HepG2 (cell line): ENCODE results near the gene GHR. TPM values are rescaled to one million over a fixed set of nuclear protein-coding genes. Genes with fewer than 3 reads are reported as not detected.
A peak's percentile ranks its signal among the peaks of the same experiment; 100 is the strongest.

Source experiments
- ATAC-seq: fragments of 200-7000 bp; cut with Tn5 transposase; 3 replicates; pipeline ENCODE4 v1.9.1; 2020; ENCODE audit warnings: mild to moderate bottlenecking, moderate library complexity
- BruUV-seq: library from RNA; stranded (reverse); fragments of 400-500 nt; replicated peaks from 2 replicates; lab custom pipeline; 2021; lab: Mats Ljungman, UMichigan
- CTCF ChIA-PET: fragments of 300-600 bp; formaldehyde crosslinking; extraction: SDS; loops from one replicate; lab custom pipeline; 2021; ENCODE audit warnings: low total read pairs, inconsistent platforms, low intra/inter-chr PET ratio; lab: Yijun Ruan, JAX
- POLR2A ChIA-PET: fragments of 350-600 bp; sonication (Branson Sonifier 250); formaldehyde crosslinking; loops from one replicate; lab custom pipeline; 2020; ENCODE audit warnings: antibody characterized with exemption, inconsistent platforms; lab: Yijun Ruan, JAX
- DNase-seq: peaks from one replicate; pipeline ENCODE4 v3.0.0-alpha.2; 2015; ENCODE audit warnings: low spot score
- FAIRE-seq: peaks from 3 replicates; lab custom pipeline; 2011; peaks lifted over from hg19 to GRCh38; lab: Jason Lieb, UNC
- H2AFZ ChIP-seq: one replicate; pipeline ENCODE4 v1.6.1; 2011; ENCODE audit warnings: low read length, inconsistent platforms
- H3K27ac ChIP-seq: fragments of 300-600 bp; 3 replicates; pipeline ENCODE4 v1.8.0; 2011; ENCODE audit warnings: mixed run types, mild to moderate bottlenecking, mixed read lengths, low read length, inconsistent platforms; ENCODE audit not compliant: insufficient read depth; ENCODE audit errors: extremely low read length
- H3K27me3 ChIP-seq, 2 experiments: fragments of 200-600 bp in 1 of 2; 2 replicates in 1 of 2; 3 replicates in 1 of 2; pipeline versions ENCODE4 v1.6.0 to v1.8.0; 2011; ENCODE audit warnings: low read length in 2 of 2, mild to moderate bottlenecking in 2 of 2, moderate library complexity in 2 of 2, inconsistent platforms in 1 of 2; ENCODE audit not compliant: insufficient read depth in 2 of 2, control insufficient read depth in 1 of 2
- H3K36me3 ChIP-seq, 2 experiments: fragments of 200-600 bp in 1 of 2; replicated peaks in 1 of 2; 2 replicates in 1 of 2; 3 replicates in 1 of 2; pipeline versions ENCODE4 v1.5.1 to v1.8.0; 2011; ENCODE audit warnings: low read length in 2 of 2, inconsistent platforms in 1 of 2; ENCODE audit not compliant: insufficient read depth in 2 of 2, control insufficient read depth in 1 of 2
- H3K4me1 ChIP-seq: 2 replicates; pipeline ENCODE4 v1.5.1; 2012; ENCODE audit warnings: low read length, inconsistent platforms; ENCODE audit not compliant: insufficient read depth
- H3K4me2 ChIP-seq: 2 replicates; pipeline ENCODE4 v1.6.0; 2011; ENCODE audit warnings: low read depth, low read length, inconsistent platforms
- H3K4me3 ChIP-seq, 3 experiments: fragments of 200-600 bp in 1 of 3; sonication (generic), shearing (Covaris generic) in 1 of 3; replicated peaks in 1 of 3; 2 replicates each; pipeline ENCODE4 v1.5.1; 2011 to 2016; ENCODE audit warnings: low read length in 3 of 3, inconsistent platforms in 2 of 3, low read depth in 2 of 3, mild to moderate bottlenecking in 2 of 3, control low read depth in 1 of 3, mixed read lengths in 1 of 3; ENCODE audit not compliant: insufficient read depth in 1 of 3
- H3K79me2 ChIP-seq: one replicate; pipeline ENCODE4 v1.6.1; 2011; ENCODE audit warnings: low read length, inconsistent platforms; ENCODE audit not compliant: insufficient read depth
- H3K9ac ChIP-seq: 2 replicates; pipeline ENCODE4 v1.6.0; 2011; ENCODE audit warnings: mild to moderate bottlenecking, low read depth, low read length, inconsistent platforms; ENCODE audit not compliant: insufficient read depth
- H3K9me3 ChIP-seq: 2 replicates; pipeline ENCODE4 v1.5.1; 2012; ENCODE audit warnings: mild to moderate bottlenecking, low read length
- H4K20me1 ChIP-seq: 2 replicates; pipeline ENCODE4 v1.6.0; 2011; ENCODE audit warnings: inconsistent platforms, mild to moderate bottlenecking, low read length, moderate library complexity; ENCODE audit not compliant: insufficient read depth
- MAFF ChIP-seq: IDR thresholded peaks from 2 replicates; pipeline ENCODE4 v1.6.1; 2011; ENCODE audit warnings: low read depth, low read length, improper control_type of control experiment
- MAFK ChIP-seq, 2 experiments: IDR thresholded peaks in 1 of 2; conservative IDR thresholded peaks in 1 of 2; 2 replicates each; pipeline ENCODE4 v1.6.1; 2011; ENCODE audit warnings: improper control_type of control experiment in 2 of 2, low read length in 2 of 2
- MED8 ChIP-seq: sonication (generic); formaldehyde crosslinking; IDR thresholded peaks from 2 replicates; pipeline ENCODE4 v1.8.1; 2023; ENCODE audit warnings: mild to moderate bottlenecking, missing genetic modification reagents; ENCODE audit not compliant: insufficient replicate concordance
- MYC ChIP-seq: sonication (generic); formaldehyde crosslinking; IDR thresholded peaks from 2 replicates; pipeline ENCODE4 v1.9.0; 2021; ENCODE audit warnings: missing genetic modification reagents, borderline replicate concordance
- PHF8 ChIP-seq: sonication (generic); formaldehyde crosslinking; IDR thresholded peaks from 2 replicates; pipeline ENCODE4 v1.5.0; 2020; ENCODE audit warnings: missing genetic modification reagents
- RXRA ChIP-seq: sonication (generic); formaldehyde crosslinking; IDR thresholded peaks from 2 replicates; pipeline ENCODE4 v1.5.1; 2020; ENCODE audit warnings: missing genetic modification reagents
- RXRB ChIP-seq: IDR thresholded peaks from 2 replicates; pipeline ENCODE4 v1.6.1; 2016; ENCODE audit warnings: borderline replicate concordance, missing genetic modification reagents, missing compliant biosample characterization
- SATB2 ChIP-seq: sonication (generic); formaldehyde crosslinking; IDR thresholded peaks from 2 replicates; pipeline ENCODE4 v1.5.0; 2020; ENCODE audit warnings: missing genetic modification reagents
- SMARCE1 ChIP-seq: fragments of 450-650 bp; IDR thresholded peaks from 2 replicates; pipeline ENCODE4 v1.6.1; 2017; ENCODE audit warnings: borderline replicate concordance
- SNAPC2 ChIP-seq: sonication (generic); formaldehyde crosslinking; IDR thresholded peaks from 2 replicates; pipeline ENCODE4 v1.8.1; 2022; ENCODE audit warnings: mild to moderate bottlenecking, missing genetic modification reagents
- SP4 ChIP-seq: sonication (generic); formaldehyde crosslinking; IDR thresholded peaks from 2 replicates; pipeline ENCODE4 v1.8.1; 2023; ENCODE audit warnings: mild to moderate bottlenecking, missing genetic modification reagents
- STAG1 ChIP-seq: sonication (generic); formaldehyde crosslinking; IDR thresholded peaks from 2 replicates; pipeline ENCODE4 v1.4.0; 2020; ENCODE audit warnings: missing genetic modification reagents
- YEATS4 ChIP-seq: sonication (generic); formaldehyde crosslinking; IDR thresholded peaks from 2 replicates; pipeline ENCODE4 v1.4.0; 2020; ENCODE audit warnings: missing genetic modification reagents, borderline replicate concordance
- ZFP62 ChIP-seq: sonication (generic); formaldehyde crosslinking; IDR thresholded peaks from 2 replicates; pipeline ENCODE4 v1.4.0; 2020; ENCODE audit warnings: missing genetic modification reagents
- ZNF124 ChIP-seq: sonication (generic); formaldehyde crosslinking; IDR thresholded peaks from 2 replicates; pipeline ENCODE4 v1.4.0; 2020; ENCODE audit warnings: missing genetic modification reagents
- ZNF446 ChIP-seq: sonication (generic); formaldehyde crosslinking; IDR thresholded peaks from 2 replicates; pipeline ENCODE4 v1.5.0; 2020; ENCODE audit warnings: mild to moderate bottlenecking, missing genetic modification reagents
- ZNF543 ChIP-seq: sonication (generic); formaldehyde crosslinking; IDR thresholded peaks from 2 replicates; pipeline ENCODE4 v1.4.0; 2020; ENCODE audit warnings: mild to moderate bottlenecking, missing genetic modification reagents
- ZNF616 ChIP-seq: sonication (generic); formaldehyde crosslinking; IDR thresholded peaks from 2 replicates; pipeline ENCODE4 v1.5.0; 2020; ENCODE audit warnings: low read depth, mild to moderate bottlenecking, missing genetic modification reagents
- ZNF782 ChIP-seq: sonication (generic); formaldehyde crosslinking; IDR thresholded peaks from 2 replicates; pipeline ENCODE4 v1.4.0; 2020; ENCODE audit warnings: missing genetic modification reagents, mild to moderate bottlenecking, borderline replicate concordance
- WGBS: methylation state at CpG from one replicate; pipeline ENCODE4 v1.1.6; 2017; ENCODE audit warnings: low lambda C conversion rate; 5-methylcytosine and 5-hydroxymethylcytosine counted together
- in situ Hi-C: cut with HindIII; loops from 2 replicates; pipeline ENCODE4 v1.10.0; 2017; ENCODE audit warnings: low pct_unique_long_range_greater_than_20kb; ENCODE audit not compliant: extremely low pct_ligation_motif_present
- intact Hi-C: fragments of 100-400 bp; cut with micrococcal nuclease; formaldehyde crosslinking; loops from one replicate; pipeline ENCODE4 v1.10.0; 2022; ENCODE audit not compliant: unreplicated experiment
- polyA plus RNA-seq, 8 experiments: library from polyadenylated mRNA; depleted of rRNA in 3 of 8; stranded (reverse) in 7 of 8; unstranded in 1 of 8; fragments of >200 nt; fragmentation: Illumina TruSeq in 4 of 8; extraction: Trizol in 4 of 8; gene quantifications; 2 replicates each; pipeline versions ENCODE4 v1.2.1 to v1.2.3, GENCODE V29; 2011 to 2016; ENCODE audit warnings: low read depth in 4 of 8, missing spikeins in 1 of 8, mixed read lengths in 1 of 8; ENCODE audit not compliant: insufficient read depth in 1 of 8
- total RNA-seq, 5 experiments: library from RNA; depleted of rRNA; stranded (reverse); fragments of >200 nt; fragmentation: Illumina TruSeq; extraction: Trizol; gene quantifications; 2 replicates each; pipeline ENCODE4 v1.2.3, GENCODE V29; 2016; ENCODE audit warnings: low read depth in 1 of 5
- TF ChIP-seq, protein P1 (sequence below): IDR thresholded peaks from 2 replicates; pipeline ENCODE4 v1.6.1; 2016; ENCODE audit warnings: low read depth

Gene GHR
- total and polyA plus RNA-seq, 2 of the 13 experiments (the other 11 are each of a cell fraction or from before 2014, with no cell fraction given) = 0.07 TPM; not detected in 1

DNA sequence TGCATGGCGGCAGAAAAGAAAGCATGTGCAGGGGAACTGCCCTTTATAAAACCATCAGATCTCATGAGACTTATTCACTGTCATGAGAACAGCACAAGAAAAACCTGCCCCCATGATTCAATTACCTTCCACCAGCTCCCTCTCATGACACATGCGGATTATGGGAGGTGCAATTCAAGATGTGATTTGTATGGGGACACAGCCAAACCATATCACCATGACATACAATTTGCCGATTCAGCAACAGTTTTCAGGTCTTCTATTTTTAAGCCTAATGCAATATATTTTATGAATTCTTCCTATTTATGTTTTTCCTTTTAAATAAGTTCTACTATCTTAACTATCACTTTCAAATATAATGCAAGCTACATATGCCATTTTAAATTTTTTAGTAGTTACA lies 242.6 kb downstream of the GHR start:
- H3K9me3 ChIP-seq = no peaks in the 10 kb centered on the region
- ATAC-seq (no peak), FAIRE-seq (no peak), DNase-seq (no peak)
- in situ Hi-C loops = no loop called here
- H3K27me3 ChIP-seq = no peaks in the 10 kb centered on the region
- 61% methylated on average over 3 of the region's 3 CpGs for WGBS
- CTCF ChIA-PET = no interaction called here
- intact Hi-C loops = no loop called here
- no peak overlapping the region for H3K9ac ChIP-seq
- no peak overlapping the region for H2AFZ ChIP-seq
- H3K79me2 ChIP-seq = no peaks in the 10 kb centered on the region
- no peaks in the 10 kb centered on the region for H3K36me3 ChIP-seq
- no peak for TF ChIP-seq SATB2 (CRISPR knock-in tag)
- no peak for TF ChIP-seq ZNF782 (CRISPR knock-in tag)
- peak; percentile 68 for TF ChIP-seq MAFF
- no peak for TF ChIP-seq ZNF616
- peak; percentile 43 to 77; a peak in 3 of 4 replicates for TF ChIP-seq MAFK (conservative IDR thresholded peaks at IDR 0.05 in 1 of 2, IDR thresholded peaks at IDR 0.05 in 1 of 2; ENCODE audit: low read length in 2 of 2)
- TF ChIP-seq, protein P1, sequence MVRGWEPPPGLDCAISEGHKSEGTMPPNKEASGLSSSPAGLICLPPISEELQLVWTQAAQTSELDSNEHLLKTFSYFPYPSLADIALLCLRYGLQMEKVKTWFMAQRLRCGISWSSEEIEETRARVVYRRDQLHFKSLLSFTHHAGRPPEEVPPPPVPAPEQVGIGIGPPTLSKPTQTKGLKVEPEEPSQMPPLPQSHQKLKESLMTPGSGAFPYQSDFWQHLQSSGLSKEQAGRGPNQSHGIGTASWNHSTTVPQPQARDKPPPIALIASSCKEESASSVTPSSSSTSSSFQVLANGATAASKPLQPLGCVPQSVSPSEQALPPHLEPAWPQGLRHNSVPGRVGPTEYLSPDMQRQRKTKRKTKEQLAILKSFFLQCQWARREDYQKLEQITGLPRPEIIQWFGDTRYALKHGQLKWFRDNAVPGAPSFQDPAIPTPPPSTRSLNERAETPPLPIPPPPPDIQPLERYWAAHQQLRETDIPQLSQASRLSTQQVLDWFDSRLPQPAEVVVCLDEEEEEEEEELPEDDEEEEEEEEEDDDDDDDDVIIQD = no peak
- no peak overlapping the region for H3K4me3 ChIP-seq
- H3K4me1 ChIP-seq = no peaks in the 10 kb centered on the region
- POLR2A ChIA-PET = no interaction called here
- no peak overlapping the region for H3K27ac ChIP-seq
- H3K4me2 ChIP-seq = no peak overlapping the region
- H4K20me1 ChIP-seq = no peaks in the 10 kb centered on the region
- no TSS peak for BruUV-seq

DNA sequence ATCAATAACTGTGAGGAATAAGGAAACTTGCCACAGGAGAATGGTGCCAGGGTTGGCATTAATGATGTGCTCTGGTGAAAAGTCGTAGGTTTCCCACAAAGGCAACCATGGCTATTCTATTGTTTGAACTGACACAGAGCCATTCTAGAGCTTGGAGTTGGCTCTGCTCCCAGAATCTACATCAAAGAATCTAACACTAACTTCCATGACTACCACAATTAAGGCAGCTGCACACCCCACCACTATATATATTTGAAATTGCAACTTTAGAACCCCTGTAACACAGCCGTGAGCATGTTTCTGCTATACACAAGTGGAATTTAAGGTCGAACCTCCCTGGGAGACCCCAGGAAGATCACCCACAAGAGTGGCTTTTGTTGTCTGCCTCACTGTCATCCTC lies 243.6 kb downstream of the GHR start:
- no peak for DNase-seq
- 0% methylated on average over 2 of the region's 3 CpGs for WGBS
- no peak for FAIRE-seq
- no peak for TF ChIP-seq MYC (CRISPR knock-in tag)
- no peak for TF ChIP-seq STAG1 (CRISPR knock-in tag)
- TF ChIP-seq SNAPC2 (CRISPR knock-in tag) = no peak
- TF ChIP-seq RXRB (CRISPR knock-in tag) = no peak
- no peak for TF ChIP-seq MED8 (CRISPR knock-in tag)
- no peak for TF ChIP-seq ZNF124 (CRISPR knock-in tag)
- TF ChIP-seq SMARCE1 = no peak
- TF ChIP-seq PHF8 (CRISPR knock-in tag) = no peak
- no peak for TF ChIP-seq RXRA (CRISPR knock-in tag)
- TF ChIP-seq SP4 (CRISPR knock-in tag) = no peak
- TF ChIP-seq ZFP62 (CRISPR knock-in tag) = no peak
- no peak for TF ChIP-seq ZNF543 (CRISPR knock-in tag)
- no peak for TF ChIP-seq YEATS4
- TF ChIP-seq ZNF446 (CRISPR knock-in tag) = no peak
- TF ChIP-seq, all 625 proteins: peak for 0
- no TSS peak for BruUV-seq
- H3K9ac ChIP-seq = no peak overlapping the region
- no peaks in the 10 kb centered on the region for H3K4me1 ChIP-seq
- H3K9me3 ChIP-seq = no peaks in the 10 kb centered on the region
- ATAC-seq = no peak
- intact Hi-C loops = no loop called here
- POLR2A ChIA-PET = no interaction called here
- H3K4me3 ChIP-seq = no peak overlapping the region
- H4K20me1 ChIP-seq = no peaks in the 10 kb centered on the region
- CTCF ChIA-PET = no interaction called here
- no peaks in the 10 kb centered on the region for H3K79me2 ChIP-seq
- no peaks in the 10 kb centered on the region for H3K36me3 ChIP-seq
- in situ Hi-C loops = no loop called here
- H2AFZ ChIP-seq = no peak overlapping the region
- H3K27me3 ChIP-seq = no peaks in the 10 kb centered on the region
- H3K4me2 ChIP-seq = no peak overlapping the region
- H3K27ac ChIP-seq = no peak overlapping the region
